ENCODE measurements around the gene CYFIP1.

The CYFIP1 gene

DNA sequence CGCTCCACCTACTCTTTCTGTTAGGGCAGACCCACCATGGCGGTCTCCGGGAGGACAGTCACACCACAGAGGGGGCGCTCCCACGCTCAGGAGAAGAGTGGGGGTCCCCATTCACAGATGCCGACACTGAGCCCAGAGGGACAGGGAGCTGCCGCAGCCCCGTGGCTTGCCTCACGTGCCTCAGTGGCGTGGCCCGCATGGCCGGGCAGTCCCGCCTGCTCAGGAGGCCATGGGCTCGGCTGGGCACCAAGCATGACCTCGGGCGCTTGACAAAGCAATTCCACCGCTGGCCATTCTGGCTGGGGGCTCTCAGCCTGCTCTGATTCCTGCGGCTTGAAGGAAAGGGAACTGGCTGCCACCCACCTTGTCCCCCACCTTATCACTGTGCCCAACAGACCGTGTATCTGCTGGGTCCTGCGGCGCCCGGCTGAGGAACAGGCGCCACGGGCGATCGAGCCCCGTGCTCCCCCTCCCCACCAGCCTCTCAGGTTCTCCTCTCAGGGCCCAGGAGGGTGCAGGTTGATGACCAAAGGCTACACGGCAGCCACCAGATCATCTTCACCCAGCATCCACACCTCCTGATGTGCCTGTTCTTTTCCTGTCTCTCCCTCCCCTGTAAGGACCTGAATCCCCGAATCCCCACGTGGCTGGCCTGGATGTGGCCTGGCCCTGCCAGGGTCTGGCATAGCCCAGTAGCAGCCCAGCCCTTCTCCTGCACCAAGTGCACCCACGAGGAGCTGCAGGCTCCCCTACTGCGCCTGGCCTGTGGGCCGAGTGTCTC, 20.7 kb downstream of the CYFIP1 start:
- no peak for TF ChIP-seq POLR2A (IDR thresholded peaks at IDR 0.05; ENCODE audit: low read depth, low read length)
- no peak for DNase-seq (ENCODE audit: insufficient read length, low spot score)
- no peak for FAIRE-seq

DNA sequence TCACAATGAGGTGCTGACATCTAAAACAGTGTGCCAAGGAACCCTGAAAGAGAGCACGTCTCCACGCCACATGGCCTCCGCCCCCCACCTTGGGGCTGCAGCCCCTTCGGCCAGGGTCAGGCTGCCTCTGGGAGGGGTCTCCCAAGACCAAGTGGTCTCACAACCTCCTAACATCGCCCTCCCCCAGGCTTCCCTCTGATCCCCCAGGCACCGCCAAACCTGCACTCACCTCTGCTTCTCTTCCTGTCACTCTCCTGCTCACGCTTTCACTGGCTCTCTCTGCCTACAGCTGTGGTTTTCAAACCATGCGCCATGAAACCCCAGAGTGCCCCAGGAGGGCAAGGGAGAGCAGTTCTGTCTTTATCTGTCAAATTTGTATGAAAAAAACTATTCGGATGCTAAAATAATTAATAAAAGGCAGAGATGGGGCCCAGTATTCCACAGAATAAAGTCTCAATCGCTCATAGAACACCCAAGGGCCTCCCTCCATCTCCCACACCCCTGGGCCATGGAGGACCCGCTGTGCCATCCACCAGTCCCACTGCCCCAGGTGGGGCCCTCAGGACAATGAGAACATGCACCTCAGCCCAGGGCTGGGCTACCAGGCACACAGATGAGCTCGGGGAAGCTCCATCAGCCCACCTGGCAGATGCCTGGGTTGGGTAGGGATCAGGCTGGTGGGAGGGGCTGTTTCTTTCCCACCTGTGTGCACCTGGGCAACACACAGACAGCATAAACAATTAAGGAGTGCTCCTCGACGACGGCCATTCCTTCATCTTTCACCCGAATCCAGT, 21.5 kb downstream of the CYFIP1 start:
- TF ChIP-seq POLR2A (IDR thresholded peaks at IDR 0.05; ENCODE audit: low read depth, low read length): no peak
- no peak for FAIRE-seq
- DNase-seq (ENCODE audit: insufficient read length, low spot score): no peak

DNA sequence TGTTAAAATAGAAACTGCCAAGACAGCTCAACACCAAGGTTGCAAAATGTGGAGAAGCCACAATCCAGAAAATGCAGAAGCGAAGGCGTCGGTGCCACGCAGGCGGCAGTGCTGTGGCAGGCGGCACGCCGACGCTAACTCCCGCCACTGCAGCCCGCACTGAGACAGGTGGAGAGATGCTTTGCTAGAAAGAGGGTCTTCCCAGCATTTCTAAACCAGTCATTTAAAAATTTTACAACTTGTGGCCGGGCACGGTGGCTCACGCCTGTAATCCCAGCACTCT, 23.2 kb downstream of the CYFIP1 start:
- TF ChIP-seq POLR2A (IDR thresholded peaks at IDR 0.05; ENCODE audit: low read depth, low read length): no peak
- FAIRE-seq: no peak
- no peak for DNase-seq (ENCODE audit: insufficient read length, low spot score)

- TF ChIP-seq POLR2A (IDR thresholded peaks at IDR 0.05; ENCODE audit: low read depth, low read length): no peak
- DNase-seq (ENCODE audit: insufficient read length, low spot score): no peak
These were observed 23.8 kb downstream of the CYFIP1 start for GRCh38 chr15:22956257-22956977.

DNA sequence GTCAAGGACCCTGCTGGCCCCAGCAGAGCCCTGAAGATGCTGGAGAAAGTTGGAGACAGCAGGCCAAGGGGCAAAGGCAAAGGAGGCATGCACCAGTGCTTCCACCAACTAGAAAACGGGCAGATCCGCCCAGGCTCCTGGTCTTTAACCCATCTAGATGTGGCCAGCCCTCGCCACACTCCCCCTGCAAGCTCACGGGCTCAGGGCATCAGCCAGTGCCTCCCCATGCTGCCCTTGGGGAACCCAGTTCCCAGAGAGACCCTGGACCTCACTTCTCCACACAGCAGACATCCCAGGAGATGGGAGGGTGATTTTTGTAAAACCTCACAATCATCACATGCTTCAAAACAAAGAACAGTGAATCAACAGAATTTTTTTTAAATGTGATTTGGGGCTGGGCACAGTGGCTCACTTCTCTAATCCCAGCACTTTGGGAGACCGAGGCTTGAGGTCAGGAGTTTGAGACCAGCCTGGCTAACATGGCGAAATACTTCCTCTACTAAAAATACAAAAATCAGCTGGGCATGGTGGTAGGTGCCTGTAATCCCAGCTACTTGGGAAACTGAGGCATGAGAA, 24.5 kb downstream of the CYFIP1 start:
- no peak for TF ChIP-seq POLR2A (IDR thresholded peaks at IDR 0.05; ENCODE audit: low read depth, low read length)
- no peak for DNase-seq (ENCODE audit: insufficient read length, low spot score)
- no peak for FAIRE-seq

More at GRCh38 chr15:22956257-22956977, 23.8 kb downstream of the CYFIP1 start:
- FAIRE-seq: no peak

- no peak for TF ChIP-seq POLR2A (IDR thresholded peaks at IDR 0.05; ENCODE audit: low read depth, low read length)
- DNase-seq (ENCODE audit: insufficient read length, low spot score) (no peak), FAIRE-seq (no peak)
These were observed 25.2 kb downstream of the CYFIP1 start for GRCh38 chr15:22954798-22955543.

DNA sequence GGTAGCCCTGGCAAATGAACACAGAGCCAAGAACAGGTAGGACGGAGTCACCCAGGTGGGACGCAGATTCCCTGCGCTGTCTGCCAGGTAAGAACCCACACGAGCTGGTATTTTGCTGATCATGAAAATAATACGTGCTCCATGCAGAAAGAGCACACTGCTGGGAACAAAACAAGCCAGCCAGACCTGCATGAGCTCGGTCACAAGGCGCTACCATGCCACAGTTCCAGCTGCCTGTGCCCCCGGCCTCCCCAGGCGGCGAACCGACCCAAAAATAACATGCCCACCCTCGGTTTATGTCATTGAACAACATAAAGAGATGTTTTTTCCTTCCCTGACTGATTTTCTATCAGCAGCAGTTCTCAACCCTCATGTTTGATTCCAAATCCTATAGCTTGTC, 25.8 kb downstream of the CYFIP1 start:
- TF ChIP-seq POLR2A (IDR thresholded peaks at IDR 0.05; ENCODE audit: low read depth, low read length): no peak
- FAIRE-seq (no peak), DNase-seq (ENCODE audit: insufficient read length, low spot score) (no peak)

DNA sequence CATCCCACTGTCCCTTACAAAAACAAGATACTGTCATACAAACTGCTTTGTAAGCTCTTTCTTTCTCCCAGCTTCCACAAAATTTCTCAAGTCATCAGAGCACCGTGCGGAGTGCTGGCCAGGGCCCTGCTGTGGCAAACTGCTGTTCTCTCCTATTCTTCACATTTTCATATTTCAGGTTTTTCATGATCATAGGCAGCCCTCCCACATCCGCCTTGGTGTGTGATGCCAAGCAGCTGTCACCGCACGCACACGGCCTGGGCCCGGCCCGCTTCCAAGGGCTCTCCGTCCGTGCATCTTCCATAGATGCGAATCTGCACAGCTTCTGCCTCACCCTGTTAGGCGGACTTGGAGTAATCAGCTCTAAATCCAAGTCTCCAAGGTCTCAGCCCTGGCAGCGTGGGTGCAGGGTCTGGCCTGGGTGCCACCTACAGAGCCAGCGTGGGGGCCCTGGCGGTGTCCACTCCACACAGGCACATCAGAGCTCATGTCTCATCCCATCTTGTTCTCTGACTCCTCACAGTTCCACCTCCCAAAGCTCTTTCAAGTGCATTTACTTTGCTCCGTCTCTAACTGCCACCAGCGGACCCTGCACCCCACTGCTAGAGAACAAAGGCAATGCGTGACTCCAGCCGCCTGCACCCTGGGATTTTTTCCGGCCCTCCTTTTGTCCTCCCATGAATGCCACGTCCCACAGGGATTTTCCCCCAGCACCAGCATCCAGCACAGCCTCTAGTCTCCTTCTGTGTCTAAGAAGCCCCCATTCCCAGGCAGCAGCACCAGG, 27.2 kb downstream of the CYFIP1 start:
- FAIRE-seq (no peak), DNase-seq (ENCODE audit: insufficient read length, low spot score) (no peak)
- no peak for TF ChIP-seq POLR2A (IDR thresholded peaks at IDR 0.05; ENCODE audit: low read depth, low read length)

DNA sequence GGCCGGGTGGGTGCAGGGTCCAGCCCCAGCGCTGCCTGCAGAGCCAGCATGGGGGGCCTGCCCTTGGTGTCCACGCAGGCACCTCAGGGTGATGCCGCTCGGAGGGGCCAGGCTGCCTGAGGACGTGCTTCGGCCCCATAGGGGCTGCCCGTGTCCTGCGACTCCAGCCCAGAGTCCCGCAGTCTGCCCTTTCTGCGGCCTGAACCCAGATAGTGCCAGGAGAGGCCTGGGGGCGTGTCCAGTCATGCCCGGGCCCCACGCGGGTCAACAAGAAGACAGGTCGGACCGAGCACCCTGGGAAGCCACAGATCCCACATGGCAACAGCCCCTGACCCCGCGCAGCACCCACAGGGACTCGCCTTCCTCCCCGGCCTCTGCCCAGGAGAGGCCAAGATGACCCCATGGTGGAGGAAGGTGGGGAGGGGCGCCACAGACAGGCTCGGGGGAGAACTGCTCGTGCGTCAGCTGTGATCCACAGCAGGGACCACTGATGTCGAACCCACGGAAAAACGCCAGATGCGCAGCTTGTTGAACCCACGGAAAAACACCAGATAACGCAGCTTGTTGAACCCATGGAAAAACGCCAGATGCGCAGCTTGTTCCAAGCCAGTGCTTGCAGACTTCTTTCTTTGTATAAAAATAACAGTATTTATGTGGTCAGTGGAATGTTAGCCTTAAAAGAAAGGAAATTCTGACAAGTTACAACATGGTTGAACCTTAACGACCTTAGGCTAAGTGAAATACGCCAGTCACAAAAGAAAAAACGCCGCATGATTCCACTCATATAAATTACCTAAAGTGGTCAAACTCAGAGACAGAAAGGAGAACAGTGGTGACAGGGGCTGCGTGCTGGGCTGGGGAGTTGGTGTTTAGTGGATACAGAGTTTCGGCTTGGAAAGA, 28.5 kb downstream of the CYFIP1 start:
- no peak for DNase-seq (ENCODE audit: insufficient read length, low spot score)
- TF ChIP-seq POLR2A (IDR thresholded peaks at IDR 0.05; ENCODE audit: low read depth, low read length): no peak

DNA sequence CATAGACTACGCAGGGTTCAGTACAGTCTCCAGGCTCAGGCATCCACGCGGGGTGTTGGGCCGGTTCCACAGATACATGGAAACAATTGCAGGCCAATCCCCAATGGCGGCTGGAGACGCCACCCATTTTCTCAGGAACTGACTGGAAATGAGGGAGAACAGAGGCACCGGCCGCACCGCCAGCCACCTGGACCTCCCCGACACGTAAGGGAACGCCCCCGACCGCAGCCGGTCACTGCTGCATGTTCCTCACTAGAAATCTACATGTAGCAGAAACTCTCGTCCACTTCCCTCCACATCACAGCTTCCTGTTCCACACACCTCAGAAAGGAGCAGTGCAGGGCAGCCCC, 29.2 kb downstream of the CYFIP1 start:
- DNase-seq (ENCODE audit: insufficient read length, low spot score) (no peak), FAIRE-seq (no peak)
- no peak for TF ChIP-seq POLR2A (IDR thresholded peaks at IDR 0.05; ENCODE audit: low read depth, low read length)

More for the DNA sequence above, 28.5 kb downstream of the CYFIP1 start:
- FAIRE-seq: no peak

- DNase-seq (ENCODE audit: insufficient read length, low spot score) (no peak), FAIRE-seq (no peak)
- no peak for TF ChIP-seq POLR2A (IDR thresholded peaks at IDR 0.05; ENCODE audit: low read depth, low read length)
These were observed 29.7 kb downstream of the CYFIP1 start for GRCh38 chr15:22950256-22950990.

All from H54 (cell line).